Stimulated activated CD8-positive, alpha-beta memory T cell treated with anti-CD3 and anti-CD28 coated beads, Interleukin-7, amount 100 ng/mL, for 48 hours (primary cell): ENCODE measurements around the gene PHYHD1.
"Not testable (repeated sequence)": the region's sequence is repeated elsewhere in the genome, so short reads cannot be mapped to it uniquely, and the experiment has no call there.

ENCODE experiments used
- DNase-seq, 2 donors: peaks; one replicate each; pipeline ENCODE4 v3.0.0-alpha.2; 2020; ENCODE audit warnings: low read depth in 1 of 2; ENCODE audit errors: extremely low read depth in 1 of 2

PHYHD1 gene

DNA sequence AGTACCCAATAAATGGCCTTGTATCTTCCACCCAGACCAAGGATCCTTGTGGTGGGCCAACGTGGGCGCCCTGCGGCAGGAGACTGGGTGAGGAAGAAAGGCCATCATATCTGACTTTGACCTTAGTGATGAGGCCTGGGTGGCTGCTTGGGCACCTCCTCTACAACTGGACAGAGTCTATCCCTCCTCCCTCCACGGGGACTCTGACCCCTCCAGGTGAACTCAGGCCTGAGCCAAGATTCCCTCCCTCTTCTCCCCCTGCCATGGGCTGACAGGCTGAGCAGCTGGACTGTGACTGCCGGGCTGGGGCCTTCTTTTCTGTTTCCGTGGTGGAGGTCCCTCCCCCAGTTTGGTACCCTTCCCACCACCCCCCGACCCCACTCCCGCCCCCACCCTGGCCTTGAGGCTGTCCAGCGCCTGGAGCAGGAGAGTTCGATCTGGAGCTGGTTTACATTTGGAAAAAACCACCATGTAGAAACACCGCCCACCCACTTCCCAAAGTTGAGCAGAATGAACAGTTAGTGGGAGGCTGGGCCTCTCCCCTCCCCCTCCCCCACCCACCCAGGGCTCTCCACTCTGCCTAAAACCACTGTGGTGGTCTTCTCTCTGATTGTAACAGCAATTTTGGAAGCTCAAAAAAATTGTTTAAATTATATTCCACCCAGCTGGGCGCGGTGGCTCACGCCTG, 1.2 kb upstream of the PHYHD1 start:
- DNase-seq: no peak

DNA sequence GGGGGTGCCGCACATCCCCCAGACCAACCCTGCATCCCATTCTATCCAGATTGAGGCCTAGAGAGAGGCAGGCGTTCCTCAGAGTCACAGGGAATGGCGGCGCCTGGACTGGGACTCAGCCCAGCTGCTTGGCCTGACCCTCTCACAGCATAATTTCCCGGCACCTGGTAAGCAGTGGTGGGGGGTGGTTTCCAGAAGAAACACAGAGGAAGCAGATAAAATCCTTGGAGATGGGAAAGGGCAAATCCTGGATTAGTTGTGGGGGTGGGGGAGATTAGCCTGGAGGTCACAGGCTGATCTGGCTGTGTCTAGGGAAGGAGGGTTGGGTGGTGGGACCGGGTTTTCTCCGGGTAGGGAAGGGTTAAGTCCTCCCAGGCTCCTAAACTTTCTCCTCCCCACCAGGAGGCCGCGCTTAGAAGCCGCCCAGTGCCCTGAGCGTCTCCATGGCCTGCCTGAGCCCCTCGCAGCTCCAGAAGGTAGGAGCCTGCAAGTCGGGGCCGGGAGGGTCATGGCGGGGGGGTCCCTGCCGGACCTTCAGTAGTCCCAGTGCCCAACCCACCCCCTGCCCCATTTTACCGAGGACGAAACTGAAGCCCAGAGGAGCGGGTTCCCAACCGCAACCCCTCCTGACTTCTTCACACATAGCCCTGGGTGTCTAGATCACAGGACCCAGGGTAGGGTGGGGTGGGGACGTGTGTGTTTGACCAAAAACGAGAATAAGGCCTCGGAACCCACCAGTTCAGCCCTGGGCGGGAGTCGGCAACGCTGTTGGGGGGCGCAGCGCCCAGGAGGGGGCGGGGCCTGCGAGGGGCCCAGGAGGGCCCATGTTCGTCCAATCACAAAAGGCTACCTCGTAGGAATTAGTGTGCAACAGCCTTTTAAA, 1.3 kb downstream of the PHYHD1 start:
- DNase-seq: no peak

DNA sequence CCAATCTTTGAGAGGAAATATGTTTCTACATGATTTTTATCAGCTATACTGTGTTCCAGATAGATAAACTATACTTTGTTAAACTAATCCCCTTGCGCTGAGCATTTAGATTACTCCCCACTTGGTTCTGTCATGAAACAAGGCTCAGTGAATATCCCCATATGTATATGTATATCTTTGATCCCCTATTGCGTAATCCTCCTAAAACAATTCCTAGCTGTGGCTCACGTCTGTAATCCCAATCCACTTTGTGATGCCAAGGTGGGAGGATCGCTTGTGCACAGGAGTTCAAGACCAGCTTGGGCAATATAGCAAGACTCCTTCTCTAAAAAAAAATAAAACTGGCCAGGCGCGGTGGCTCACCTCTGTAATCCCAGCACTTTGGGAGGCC, 2.7 kb downstream of the PHYHD1 start:
- DNase-seq: no peak

DNA sequence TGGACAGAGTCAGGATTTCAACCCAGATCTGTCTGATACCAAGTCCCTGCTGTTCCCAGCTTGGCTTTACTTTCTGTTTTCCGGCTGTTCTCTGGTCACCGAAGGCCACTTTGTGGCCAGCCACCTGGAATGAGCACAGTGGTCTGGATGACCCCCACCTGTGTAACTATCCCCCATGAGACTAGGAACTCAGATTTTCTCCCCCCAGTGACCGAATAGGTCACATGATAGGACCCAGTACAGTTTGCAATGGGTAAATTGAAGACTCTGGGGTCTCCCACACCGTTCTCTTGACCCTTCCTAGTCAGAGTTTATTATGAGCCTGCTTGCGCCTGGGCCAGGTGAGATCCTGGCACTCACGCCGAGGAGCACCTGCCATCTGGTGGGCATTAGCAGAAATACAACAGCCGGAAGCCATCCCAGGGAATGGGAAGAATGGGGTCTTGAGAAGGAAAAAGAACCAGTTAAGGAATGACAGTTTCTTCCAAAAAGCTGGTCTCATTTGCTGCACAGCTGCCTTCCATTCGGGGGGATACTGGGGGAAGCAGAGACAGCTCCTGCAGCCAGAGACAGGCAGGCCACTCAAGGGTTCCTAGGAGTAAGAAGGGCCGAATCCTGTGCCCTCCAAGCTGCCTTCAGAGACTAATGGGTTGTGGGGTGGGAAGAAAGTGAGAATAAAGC, 7.1 kb downstream of the PHYHD1 start:
- no peak for DNase-seq

DNA sequence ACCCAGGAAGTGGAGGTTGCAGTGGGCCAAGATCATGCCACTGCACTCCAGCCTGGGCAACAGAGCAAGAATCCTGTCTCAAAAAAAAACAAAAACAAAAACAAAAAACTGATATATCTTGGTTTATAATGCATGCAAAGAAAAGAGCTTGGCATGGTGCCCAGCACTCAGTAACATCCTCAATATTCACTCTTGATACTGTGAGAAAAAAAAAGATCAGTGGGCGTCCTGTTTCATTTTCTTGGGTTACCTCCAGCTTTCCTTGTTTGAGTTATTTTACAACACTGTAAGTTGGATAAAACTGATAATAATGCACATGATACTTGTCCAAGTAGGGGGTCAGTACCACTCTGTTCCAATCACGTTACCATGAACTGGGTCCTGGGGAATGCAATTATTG, 7.8 kb downstream of the PHYHD1 start:
- DNase-seq: no peak

DNA sequence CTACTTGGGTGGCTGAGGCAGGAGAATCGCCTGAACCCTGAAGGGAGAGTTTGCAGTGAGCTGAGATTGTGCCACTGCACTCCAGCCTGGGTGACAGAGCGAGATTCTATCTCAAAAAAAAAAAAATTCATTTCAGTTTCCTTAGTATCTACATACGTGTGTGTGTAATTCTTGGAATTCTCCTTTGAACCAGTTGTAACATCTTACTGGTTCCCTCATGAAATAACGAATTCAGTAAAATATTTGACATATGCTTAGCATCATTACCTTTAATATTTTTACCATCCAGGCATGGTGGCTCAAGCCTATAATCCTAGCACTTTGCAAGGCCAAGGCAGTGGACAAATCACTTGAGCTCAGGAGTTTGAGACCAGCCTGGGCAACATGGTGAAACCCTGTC, 8.8 kb downstream of the PHYHD1 start:
- DNase-seq: no peak

DNA sequence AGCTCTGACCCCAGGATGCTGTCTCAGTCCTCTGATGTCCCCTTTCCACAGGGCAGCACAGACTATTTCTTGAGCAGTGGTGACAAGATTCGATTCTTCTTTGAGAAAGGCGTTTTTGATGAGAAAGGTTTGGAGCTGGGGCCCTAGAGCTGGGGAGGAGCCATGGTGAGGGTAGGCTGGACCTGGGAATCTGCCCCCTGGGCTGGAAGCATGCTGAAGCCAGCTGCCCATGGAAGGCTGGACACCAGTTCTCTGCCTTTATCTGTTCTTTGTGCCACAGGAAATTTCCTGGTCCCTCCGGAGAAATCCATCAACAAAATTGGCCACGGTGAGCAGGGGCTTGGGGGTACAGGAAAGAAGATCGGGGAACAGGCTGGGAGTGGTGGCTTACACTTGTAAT, 12.9 kb downstream of the PHYHD1 start:
- DNase-seq: no peak

DNA sequence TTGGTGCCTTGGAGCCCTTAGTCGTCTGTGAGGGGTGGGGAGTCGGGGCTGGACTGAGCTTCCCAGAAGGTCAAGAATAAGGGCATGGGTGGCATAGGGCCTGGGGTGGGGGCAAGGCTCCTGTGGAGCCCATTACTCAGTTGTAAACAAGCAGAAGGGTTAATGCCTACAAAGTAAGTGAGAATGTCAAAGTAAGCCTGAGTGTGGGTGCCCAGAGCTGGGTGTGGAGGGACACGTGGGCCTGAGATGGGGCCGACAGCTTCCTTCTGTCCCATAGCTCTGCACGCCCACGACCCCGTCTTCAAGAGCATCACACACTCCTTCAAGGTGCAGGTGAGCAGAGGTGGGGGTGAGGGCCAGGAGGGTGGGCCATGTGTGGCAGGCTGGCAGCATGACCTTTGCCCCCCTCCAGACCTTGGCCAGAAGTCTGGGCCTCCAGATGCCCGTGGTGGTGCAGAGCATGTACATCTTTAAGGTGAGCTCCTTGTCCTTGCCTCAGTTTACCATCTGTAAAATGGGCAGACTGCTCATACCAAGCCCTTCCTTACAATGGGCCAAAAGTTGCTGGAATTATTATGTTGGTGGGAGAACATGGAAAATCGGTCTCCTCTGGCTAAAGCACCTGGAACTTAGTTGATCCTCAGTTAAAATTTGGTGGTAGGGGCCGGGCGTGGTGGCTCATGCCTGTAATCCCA, 15.5 kb downstream of the PHYHD1 start:
- DNase-seq: no peak

DNA sequence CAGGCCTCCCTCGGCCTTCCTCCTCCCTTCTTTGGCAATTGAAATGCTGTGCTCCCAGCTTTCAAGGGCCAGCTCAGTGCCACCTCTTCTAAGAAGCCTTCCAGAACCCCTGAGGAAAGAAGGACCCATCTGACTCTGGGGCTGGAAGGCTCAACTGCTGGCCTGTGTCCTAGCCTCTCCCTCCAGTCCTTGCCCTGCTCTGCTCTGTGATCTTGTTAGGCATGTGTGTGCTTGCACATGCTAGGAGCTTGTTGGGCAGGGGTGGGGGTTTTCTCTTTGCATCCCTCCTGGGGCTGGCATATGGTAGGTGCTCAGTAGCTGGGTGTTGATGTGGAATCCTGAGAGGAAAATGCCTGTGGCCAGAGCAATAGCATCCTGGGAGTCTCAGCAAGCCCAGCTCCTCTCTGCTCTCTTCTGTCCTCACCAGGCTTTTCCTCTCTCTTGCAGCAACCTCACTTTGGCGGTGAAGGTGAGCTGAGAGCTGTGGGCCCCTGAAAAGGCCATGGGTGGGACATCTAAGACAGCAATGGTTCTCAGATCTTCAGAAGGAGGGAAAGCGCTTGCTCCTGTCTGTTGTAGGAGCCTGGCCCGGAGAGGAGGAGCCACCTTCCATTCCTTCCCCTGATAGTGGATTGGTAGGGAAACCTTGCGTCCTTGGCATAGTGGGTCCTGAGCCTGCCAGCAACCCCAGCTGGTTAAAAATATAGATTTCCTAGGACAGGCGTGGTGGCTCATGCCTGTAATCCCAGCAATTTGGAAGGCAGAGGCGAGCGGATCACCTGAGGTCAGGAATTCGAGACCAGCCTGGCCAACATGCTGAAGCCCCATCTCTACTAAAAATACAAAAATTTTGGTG, 16.8 kb downstream of the PHYHD1 start:
- no peak for DNase-seq

DNA sequence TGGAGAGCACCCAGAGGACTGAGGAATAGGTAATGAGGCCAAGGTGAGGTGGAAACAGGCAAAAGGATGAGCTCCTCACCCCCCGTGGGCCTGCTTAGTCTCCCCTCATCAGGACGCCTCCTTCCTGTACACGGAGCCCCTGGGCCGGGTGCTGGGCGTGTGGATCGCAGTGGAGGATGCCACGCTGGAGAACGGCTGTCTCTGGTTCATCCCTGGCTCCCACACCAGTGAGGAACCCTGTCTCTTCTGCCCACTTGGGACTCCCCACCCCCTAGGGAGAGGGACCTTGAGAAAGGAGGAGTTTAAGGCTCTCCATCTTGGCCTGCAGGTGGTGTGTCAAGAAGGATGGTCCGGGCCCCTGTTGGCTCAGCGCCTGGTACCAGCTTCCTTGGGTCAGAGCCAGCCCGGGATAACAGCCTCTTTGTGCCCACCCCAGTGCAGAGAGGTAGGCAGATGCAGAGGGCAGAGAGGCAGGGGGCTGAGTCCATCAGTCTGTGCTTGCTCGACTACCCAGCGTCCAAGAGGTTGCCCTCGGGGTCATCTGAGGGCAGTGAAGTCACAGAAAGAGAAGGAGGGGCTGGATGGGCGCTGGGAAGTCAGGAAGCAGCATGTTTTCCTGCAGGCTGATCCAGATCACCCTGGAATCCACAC, 19.6 kb downstream of the PHYHD1 start:
- DNase-seq: no peak

DNA sequence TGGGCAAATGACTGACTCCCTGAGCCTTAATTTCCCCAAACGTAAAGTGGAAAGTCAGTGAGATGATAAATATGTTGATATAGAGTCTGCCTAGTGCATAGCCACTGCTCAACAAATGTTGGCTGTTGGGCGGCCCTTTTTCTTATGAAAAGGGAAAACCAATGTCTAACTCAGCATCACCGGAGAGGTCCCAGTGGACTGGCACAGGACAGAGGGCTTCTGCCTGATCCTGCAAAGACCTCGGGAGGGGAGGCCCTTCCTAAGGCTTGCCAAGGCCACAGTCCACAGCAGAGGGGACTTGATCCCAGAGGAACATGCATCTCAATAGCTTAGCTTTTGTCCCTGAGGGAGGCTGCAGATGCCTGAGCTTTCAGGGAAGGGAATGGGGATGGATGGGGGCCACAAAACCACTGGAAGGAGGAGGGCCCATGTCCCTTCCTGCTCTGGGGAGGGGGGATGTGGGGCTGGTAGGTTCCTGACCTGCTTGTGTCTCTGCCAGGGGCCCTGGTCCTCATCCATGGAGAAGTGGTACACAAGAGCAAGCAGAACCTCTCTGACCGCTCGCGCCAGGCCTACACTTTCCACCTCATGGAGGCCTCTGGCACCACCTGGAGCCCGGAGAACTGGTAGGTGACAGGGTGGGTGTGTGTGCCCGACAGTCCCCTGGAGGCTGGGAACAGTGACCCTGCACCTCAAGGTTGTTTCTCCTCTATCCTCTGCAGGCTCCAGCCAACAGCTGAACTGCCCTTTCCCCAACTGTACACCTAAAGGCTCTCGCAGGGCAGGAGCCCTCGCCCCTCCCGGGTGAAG, 20.4 kb downstream of the PHYHD1 start:
- DNase-seq: no peak

DNA sequence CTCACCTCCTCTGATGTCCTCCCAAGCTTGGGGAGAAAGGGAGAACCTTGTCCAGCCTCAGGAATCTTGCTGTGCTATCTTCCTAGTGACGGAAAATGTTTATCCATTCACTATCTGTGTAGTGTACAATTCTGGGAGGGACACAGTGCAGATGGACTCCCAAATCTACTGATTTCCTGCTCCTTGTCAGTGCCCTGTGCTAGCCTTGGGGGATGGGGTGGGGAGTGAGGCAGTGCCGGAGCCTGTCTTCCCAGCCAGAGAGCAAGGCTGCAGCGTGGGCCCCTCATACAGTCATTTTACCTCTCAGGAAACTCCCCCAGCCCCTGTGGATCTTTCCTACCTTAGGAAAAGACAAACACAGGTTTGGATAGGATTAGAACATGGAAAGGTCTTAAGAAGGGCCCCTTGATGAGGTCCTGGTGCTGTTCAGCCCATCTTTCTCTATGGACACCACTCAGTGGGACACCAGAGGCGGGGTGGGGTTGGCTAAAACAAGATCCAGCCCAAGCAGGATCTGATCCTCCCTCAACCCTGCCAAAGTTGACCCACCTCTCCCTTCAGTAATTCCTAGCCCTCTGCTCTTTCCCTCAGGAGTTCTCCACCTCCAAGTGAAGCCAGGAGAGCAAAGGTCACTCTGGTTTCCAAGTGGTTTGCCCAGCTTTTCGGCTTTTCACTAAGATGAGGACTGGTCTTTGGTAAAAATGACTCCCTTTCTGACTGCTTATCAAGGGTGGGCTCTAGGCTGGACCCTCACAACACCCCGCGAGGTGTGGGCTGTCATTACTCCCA, 23.2 kb downstream of the PHYHD1 start:
- no peak for DNase-seq

DNA sequence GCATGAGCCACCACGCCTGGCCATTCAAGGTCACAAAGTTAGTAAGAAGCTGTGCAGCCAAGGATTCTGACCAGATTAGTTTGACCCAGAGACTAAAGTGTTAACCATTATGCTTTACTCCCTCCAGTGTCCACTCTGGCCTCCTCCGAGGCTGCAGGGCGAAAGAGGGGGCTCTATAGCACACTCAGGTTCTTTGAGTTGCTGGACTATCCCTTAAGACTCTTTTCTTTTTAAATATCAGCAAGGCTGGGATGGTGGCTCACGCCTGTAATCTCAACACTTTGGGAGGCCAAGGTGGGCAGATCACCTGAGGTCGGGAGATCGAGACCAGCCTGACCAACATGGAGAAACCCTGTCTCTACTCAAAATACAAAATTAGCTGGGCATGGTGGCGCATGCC, 24.2 kb downstream of the PHYHD1 start:
- not testable (repeated sequence) for DNase-seq

DNA sequence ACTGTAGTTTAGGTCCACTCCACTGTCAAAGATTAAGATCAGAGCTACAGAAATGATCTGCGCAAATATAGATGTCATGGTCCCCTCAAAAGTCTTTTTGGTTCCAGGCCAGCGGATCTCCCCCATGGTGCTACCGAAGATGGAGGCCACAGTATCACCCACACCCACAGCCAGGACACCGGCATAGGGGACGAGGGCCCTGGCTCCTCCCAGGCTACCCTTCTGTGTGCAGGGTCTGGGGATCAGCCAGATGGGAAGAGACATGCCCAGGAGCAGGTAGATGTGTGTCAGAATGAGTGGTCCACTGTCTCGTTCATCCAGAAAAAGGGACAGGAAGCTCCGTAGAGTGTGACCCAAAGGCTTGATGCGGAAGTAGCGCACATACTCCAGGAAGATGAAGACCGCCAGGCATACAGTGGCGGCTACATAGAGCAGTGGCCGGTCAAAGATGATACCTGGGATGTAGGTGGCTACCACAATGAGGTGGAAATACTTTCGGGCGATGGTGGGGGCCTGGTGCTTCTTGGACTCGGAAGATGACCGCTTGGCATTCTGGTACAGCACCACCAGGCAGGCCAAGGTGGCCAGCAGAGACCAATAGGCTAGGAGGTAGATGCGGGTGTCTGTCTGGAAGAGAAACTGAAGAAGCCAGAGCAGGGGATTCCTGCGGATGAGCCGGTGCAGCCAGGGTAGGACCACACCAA, 25.2 kb downstream of the PHYHD1 start:
- no peak for DNase-seq

DNA sequence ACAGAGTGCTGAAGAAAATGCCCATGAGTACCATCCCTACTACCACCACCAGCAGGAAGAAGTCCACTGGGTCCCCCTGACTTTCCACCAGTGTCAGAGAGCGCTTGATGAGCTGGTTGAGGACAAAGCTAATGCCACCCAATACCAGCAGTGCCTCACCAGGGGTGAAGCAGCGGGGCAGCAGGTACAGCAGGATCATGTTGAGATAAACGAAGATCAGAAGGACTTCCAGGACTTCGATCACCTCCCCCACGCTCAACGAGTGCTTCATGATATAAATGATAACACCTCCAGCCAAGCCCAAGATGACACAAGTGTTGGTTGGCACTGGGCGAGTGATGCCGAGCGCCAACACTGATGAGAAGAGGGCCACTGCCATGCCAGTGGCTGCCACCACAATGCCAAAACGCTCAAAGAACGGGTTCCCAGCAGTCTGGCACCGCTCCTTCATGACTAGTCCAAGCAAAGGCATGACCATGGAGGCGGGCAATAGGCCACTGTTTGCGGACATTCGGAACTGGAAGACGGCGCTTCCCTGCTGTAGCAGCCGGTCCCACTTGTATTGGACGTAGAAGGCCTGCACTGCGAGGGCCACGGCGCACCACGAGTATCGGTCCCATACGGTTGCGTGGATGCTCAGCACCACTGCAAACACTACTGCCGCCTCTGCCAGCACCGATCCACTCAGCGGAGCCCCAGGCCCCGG, 25.9 kb downstream of the PHYHD1 start:
- DNase-seq: no peak

DNA sequence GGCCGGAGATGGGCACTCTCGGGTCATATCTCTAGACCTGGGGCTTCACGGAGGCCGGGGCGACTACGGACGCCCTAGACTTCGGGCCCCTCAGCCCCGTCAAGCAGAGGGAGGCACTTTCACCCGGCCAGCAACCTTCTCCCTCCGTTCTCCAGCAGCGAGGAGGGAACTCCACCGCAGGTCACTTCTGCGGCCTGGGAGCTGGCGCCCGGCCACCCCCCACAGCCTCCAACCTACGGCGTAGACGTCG, 26.4 kb downstream of the PHYHD1 start:
- DNase-seq: no peak
